Glomerular visceral epithelial cell (primary cell): ENCODE measurements around the gene ZFP30.
"Not testable (repeated sequence)": the region's sequence is repeated elsewhere in the genome, so short reads cannot be mapped to it uniquely, and the experiment has no call there.

Experiments used
- DNase-seq: peaks from one replicate; pipeline ENCODE4 v3.0.0-alpha.2; 2016; ENCODE audit errors: extremely low spot score

ZFP30 gene

DNA sequence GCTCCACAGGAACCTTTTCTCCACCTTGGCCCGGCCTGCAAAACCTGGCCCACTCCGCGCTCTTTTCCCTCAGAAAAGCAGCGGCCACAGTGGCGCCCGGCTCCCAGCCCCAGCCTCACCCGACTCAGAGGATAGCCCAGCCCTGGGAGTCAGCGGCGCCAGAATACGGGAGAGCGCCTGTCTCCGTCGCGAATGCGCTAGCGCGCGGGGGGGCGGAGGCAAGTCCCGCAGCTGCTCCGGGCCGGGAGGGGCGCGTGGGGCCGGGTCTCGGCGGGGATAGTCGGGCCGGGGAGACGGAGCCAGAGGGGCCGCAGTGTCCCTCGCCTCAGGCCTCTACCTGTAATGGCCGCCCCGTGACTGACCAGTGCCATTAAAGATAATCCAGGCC is at the start of gene ZFP30:
Gene ZFP30, minus strand, starts transcription at position 165 of the 388 bp plus-strand sequence. CDS start 7,643 bp downstream, outside the sequence.
- peak; percentile 82 for DNase-seq

DNA sequence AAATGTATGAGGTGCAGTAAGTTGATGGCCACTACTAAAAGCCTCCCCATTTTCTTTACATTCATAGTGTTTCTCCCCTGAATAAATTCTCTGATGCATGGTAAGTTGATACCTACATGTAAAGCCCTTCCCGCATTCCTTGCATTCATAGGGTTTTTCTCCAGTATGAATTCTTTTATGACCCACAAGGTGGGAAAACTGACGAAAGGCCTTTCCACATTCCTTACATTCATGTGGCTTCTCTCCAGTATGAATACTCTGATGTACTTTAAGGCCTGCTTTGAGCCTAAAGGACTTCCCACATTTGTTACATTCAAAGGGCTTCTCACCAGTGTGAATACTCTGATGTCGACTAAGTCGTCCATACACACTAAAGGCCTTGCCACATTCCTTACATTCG is 43.8 kb upstream of the ZFP30 start:
- DNase-seq, result peak; percentile 2

DNA sequence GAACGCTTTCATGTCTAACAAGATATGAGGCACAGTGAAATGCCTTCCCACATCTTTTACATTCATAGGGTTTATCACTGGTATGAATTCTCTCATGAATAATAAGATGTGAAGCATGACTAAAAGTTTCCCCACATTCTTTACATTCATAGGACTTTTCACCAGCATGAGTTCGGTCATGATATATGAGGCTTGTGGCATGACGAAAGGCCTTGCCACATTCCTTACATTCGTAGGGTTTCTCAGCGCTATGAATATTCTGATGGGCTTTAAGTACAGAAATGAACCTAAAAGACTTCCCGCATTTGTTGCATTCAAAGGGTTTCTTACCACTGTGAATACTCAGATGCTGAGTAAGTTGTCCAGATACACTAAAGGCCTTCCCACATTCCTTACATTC is 43.0 kb upstream of the ZFP30 start:
- no peak for DNase-seq

DNA sequence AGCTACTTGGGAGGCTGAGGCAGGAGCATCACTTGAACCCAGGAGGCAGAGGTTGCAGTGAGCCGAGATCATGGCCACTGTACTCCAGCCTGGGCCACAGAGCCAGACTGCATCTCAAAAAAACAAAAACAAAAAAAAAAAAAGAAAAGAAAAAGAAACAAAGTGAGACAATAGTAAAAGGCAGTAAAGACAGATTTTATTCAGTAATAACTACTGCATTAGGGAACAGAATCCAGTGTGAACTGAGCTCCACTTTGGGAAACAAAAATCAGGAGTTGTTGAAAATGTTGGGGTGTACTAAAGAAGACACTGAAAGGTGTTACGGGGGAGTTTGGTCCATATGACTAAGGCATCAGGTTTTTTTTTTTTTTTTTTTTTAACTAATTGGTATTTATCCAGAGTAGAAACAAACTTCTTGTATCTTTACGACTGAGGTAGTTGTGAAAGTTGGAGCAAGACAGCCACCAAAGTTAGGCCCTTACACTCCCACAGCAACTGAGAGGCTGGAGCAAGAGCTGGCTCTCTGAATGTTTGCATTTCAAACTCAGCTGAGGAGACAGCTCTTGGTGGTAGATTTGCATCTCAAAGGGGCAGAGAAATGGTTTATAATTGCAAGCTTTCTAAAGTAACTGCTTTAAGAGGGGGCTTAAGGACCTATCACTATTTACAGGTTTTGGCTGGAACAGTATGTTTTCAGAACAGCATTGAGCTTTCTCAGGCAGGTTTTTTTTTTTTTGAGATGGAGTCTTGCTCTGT is 40.1 kb upstream of the ZFP30 start:
- DNase-seq, result no peak

DNA sequence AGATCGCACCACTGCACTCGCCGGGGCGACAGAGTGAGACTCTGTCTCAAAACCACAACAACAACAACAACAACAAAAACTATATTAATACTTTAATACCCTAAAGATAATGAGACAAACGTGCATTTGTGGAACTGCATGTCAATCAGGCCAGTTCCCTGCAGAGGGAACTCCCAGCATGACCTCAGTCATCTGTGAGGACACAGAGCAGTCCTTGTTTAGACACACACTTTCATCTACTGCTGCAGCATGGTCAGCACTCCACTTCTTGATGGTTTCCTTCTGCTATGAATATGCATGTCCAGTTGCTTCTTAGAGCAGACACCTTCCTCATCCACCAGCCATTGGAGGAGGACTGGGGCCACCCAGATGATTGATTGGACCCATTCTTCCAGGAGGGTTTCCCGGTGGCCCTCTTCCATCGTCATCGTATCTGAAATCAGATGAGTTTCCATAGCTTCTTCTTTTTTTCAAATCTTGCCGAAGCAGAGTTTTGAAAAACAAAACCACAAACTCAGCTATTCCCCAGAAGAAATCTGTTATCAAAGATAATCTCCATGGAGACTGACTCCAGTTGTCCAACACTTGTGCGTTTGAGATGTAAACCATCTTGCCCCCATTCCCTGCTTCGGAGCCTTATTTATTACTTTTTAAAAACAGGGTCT is 37.8 kb upstream of the ZFP30 start:
- DNase-seq, result no peak

DNA sequence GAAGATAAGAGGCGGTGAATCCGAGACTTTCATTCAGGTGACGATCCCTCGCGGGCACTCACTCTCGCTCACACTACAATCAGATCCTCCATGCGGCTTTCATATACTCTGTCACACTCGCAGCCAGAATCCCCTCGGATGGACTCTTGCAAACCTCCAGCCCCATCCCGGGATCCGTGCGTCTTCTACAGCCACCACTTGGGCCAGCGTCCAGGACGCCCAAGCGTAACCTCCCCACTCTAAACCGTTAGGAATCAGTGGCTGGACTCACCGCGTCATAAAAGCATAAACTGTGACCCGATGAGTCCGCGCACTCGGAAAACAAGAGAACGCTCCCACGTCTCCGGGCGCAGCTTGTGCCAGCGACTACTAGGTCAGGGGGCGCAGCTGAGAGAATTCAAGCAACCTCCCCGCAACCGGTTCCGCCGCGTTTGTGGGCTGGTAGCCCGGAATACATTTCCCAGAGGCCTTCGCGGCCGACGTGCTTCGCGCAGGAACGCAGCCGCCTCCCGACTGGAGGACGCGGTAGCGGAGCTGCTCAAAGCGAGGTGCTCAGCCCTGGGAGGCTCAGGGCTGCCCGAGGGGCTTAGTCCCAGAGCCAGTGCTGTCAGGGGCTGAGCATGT is 36.7 kb upstream of the ZFP30 start:
- DNase-seq, result no peak

DNA sequence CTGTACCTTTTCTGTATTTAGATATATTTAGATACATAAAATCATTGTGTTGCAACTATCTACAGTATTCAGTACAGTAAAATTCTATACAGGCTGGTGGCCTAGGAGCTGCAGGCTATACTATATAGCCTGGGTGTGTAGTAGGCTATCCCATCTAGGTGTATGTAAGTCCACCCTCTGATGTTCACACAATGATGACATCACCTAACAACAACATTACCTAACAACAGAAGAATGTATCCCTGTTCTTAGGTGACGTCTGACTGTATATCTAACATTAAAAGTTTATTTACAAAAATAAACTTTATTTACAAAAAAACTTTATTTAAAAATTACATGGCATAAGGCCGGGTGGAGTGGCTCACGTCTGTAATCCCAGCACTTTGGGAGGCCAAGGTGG is 28.3 kb upstream of the ZFP30 start:
- DNase-seq, result no peak

DNA sequence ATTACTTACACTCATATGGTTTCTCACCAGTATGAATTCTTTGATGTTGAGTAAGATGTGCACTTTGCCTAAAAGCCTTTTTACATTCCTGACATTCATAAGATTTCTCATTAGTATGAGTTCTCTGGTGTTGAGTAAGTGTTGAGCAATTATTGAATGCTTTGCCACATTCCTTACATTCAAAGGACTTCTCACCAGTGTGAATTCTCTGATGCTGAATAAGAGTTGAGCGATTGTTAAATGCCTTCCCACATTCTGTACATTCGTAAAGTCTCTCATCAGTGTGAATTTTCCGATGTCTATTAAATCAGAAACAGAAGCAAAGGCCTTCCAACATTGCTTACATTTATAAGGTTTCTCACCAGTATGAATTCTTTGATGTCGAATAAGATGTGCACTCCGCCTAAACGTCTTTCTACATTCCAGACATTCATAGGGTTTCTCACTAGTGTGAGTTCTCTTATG is 14.2 kb upstream of the ZFP30 start:
- DNase-seq, result no peak

DNA sequence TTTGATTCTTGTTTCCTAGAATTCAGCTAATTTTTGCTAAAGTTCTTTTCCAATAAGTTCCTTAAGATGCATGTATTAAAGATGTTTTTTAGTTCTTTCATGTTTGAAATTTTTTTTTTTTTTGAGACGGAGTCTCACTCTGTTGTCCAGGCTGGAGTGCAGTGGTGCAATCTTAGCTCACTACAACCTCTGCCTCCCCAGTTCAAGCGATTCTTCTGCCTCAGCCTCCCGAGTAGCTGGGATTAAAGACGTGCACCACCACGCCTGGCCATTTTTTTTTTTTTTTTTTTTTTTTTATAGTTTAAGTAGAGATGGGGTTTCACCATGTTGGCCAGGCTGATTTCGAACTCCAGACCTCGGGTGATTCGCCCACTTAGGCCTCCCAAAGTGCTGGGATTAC is 1.9 kb upstream of the ZFP30 start:
- not testable (repeated sequence) for DNase-seq

DNA sequence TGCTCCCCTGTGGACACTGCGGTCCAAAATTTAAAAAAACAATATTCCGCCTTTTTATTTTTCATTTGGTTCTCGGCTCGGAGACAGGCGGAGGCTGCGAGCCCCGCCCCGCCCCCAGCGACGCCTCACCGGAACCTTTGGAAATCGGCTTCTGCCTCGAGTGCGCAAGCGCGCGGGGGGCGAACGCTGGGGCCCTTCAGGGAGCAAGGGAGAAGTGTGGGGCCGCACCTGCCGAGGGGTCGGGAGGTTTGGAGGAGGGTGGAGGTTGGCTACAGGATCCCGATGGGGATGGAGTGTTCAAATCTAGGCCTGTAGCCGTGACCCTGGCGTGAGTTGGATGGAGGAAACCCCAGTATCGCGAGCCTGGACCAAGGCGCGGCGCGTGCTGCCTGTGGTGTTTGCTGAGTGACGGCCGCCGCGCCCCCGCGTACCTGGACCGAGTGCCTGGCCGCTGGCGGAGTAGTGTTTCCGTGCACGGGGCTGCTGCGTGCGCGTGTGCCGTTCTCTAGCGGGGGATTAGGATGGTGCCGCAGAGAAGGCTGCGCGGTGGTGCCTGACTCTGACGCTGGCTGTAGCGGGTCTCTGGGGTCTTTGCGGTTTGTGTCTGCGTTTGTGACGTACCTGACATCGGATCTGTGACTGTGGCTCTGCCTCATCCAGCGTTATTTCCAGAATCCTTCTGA is 565 bp upstream of the ZFP30 start:
- peak; percentile 67 for DNase-seq

DNA sequence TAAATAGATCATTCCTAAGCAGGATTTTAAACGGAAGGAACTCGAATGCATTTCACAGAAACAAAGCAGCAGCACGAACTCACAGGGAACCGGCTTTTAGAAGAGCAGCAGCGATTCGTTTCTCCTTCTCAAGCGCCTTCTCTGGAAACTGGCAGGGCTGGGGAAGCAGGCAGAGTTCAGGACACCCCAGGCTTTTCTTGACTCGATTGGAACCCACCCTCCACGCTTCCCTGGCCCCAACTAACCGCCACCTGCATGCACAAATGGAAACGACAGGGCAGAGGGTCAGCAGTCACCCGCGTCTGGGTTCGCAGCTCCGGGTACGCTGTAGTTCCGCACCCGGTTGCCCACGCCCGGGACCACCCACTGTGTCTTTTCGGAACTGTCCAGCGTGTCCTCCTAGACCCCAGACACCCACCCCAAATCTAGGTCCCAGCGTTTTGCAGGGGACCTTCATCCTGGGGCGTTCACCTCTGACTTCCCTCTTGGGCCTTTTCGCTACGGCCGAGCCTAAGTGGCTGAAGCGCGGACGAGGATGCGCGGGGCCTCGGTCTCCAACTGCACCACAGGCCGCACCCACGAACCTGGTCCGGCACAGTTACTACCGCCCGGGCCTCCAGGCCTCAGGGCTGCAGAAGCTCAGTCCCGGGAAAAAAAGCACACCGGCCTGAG is 500 bp downstream of the ZFP30 start:
- peak; percentile 41 for DNase-seq

DNA sequence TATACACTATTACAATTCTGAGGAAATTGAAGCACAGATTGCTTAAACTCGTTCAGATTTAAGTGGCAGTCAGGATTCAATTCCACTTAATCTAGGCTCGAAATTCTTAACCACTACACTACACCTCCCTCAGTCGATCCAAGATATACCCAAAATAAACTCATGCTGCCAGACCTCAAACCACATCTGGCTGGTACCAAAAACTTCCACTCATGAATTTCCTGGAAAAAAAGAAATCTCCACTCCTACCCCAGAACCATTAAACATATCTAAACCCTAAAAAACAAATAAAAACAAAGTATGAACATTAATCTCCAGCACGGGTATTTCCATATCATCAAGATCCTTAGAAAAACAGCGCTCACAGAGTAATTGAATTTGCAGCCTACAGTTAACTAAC is 1.1 kb downstream of the ZFP30 start:
- peak; percentile 3 for DNase-seq

DNA sequence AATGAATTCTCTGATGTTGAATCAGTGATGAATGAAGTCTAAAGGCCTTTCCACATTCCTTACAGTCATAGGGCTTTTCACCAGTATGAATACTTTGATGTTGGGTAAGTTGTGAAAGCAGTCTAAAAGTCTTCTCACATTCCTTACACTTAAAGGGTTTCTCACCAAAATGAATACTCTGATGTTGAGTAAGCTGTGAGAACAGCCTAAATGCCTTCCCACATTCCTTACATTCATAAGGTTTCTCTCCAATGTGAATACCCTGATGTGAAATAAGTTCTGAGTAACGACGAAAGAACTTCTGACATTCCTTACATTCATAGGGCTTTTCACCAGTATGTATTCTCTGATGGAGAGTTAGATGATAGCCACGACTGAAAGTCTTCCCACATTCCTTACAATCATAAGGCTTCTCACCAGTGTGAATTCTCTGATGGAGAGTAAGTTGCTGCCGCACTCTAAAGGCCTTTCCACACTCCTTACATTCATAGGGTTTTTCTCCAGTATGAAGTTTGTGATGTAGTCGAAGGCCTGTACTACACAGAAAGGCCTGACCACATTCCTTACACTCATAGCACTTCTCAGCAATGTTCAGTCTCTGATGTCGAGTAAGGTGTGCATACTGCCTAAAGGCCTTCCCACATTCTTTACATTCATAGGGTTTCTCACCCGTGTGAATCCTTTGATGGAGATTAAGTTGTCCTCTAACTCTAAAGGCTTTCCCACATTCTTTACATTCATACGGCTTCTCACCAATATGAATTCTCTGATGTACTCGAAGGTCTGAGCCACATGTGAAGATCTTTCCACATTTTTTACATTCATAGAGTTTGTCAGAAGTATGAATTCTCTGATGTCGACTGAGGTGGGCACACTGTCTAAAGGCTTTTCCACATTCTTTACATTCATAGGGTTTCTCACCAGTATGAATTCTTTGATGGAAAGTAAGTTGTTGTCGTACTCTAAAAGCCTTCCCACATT is 19.9 kb downstream of the ZFP30 start:
- DNase-seq, result no peak

DNA sequence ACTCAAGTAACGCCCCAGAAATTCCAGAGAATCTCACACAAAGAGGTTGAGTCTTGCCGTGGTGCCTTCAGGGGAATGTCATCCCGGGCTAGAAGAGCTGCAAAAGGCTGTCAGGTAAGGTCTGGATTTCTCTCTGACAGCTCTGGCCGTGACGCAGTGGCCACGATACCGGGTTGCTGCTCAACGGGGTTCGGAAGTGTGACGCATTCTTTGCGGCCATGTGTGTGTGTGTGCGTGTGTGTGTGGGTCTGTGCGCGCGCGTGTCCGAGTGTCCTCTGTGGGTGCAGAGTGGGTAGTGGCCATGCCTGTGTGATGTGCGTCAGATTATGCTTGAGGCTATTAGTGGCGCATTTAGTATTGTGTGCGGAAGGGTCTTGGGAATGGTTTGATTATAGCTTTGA is 60.3 kb downstream of the ZFP30 start:
- no peak for DNase-seq

DNA sequence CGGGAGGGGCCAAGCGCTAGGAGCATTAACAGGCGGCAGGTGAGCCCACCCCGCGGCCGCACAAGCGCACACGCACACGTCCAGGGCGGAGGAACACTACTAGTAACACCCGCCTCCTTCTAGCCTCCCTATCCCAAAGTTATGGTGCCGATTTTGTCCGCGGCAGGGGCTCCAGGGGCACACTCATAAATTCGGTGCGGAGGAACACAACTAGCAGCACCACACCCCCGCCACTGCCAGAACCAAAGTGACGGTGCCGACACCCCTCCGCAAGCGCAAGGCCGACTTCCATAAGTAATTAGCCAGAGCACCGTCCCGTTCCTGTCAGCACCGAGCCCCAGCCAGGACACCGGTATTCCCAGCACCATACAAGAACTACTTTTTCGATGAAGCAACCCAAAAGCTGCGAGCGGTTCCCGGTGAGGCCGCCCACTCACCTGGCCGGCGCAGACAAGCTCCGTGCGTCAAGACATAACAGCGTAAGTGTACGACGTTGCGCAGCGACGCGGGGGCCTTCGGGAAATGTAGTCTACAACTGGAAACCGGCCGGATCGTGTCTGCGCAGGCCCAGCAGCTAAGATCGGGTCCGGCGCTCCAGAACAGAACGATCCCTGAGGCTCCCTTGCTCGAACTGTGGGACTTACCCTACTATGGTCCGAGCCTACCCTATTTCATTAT is 60.8 kb downstream of the ZFP30 start, which contains the start of the genes ZNF540 and ZNF571:
Gene ZNF540, plus strand, starts transcription at position 573 of the 678 bp plus-strand sequence. CDS start 3,572 bp downstream, outside the sequence.
Gene ZNF571, minus strand, starts transcription at position 489 of the 678 bp plus-strand sequence. CDS start 8,116 bp downstream, outside the sequence.
- peak; percentile 91 for DNase-seq

DNA sequence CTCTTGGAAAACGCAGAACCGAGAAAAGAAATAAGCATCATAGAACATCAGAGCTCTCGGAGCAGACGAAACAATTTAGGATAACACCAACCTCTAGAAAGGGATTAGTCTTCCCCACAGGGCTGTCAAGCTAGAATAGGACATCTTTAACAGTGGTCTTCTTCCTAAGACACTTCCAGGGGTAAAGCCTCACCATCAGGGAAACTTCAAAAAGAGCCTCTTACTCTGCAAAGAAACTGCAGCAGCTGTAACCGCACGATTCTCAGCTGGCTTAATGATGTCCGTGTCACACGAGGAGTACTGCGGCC is 61.3 kb downstream of the ZFP30 start:
- no peak for DNase-seq

DNA sequence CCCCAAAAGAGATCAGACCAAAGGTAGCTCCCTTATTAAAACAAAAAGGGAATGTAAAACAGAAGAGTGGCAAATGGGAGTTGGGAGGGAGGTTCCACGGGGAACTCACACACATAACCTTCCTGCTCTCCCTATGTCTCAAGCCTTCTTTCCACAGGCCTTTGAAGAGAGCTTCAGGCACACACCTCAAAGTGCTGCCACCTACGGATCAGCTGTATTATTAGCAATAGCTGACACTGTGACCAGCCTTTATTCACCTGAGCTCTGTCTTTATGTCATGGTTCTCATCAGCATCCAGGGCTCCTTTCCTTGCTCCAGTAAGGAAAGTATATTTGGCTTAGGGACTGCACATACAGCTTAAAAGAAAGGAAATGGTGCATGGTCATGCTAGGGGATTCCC is 71.9 kb downstream of the ZFP30 start:
- no peak for DNase-seq

DNA sequence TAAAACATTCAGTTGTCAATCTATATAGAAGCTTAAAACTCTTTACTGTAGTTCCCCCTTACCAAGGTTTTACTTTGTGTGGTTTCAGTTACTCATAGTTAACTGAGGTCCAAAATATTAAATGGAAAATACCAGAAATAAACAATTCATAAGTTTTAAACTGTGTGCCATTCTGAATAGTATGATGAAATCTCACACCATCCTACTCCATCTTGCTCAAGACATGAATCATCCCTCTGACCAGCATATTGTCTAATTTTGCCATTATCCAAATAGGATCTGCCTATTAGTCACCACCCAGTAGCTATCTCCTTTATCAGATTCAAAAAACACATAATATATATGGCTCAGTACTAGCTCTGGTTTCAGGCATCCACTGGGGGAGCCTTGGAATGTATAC is 83.1 kb downstream of the ZFP30 start:
- no peak for DNase-seq

DNA sequence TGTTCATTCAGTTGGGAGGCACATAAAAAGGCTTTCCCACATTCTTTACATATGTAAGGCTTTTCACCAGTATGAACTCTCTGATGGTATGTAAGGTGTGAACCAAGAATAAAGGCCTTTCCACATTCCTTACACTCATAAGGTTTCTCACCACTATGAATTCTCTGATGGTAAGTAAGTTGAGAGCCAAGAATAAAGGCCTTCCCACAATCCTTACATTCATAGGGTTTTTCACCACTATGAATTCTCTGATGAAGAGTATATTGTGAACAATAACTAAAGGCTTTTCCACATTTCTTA is 89.9 kb downstream of the ZFP30 start:
- no peak for DNase-seq
